ENCODE results near the gene ISOC2.

DNA sequence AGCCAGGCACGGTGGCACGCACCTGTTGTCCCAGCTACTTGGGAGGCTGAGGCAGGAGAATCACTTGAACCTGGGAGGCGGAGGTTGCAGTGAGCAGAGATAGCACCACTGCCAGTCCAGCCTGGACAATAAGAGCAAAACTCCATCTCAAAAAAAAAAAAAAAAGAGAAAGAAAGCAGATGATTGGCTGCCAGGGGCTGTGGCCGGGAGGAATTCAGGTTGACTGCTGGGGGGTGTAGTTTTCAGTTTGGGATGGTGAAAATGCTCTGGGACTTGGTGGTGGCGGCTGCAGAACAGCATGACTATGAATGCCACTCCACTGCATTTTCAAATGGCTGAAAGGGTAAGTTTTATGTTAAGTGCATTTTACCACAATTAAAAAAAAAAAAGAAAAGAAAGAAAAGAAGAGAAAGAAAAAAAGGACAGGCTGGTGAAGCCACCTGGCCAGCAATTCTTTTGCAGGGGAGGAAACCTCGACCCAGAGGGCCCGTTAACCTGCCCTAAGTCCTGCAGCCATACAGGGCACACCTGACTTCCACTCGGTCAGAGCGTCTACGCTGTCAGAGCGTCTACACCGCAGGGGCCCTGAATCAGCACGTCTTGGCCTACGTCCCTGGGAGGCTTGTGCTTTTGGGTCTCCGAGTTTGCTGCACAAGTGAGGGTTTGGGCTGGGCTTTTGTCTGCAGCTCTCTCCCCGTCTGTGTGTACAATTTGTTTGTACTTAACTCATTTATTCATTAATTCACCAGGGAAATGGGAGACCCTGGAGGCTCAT is 3.6 kb downstream of the ISOC2 start:
- TF ChIP-seq EZH2 (IDR thresholded peaks at IDR 0.05) (no peak), POLR2AphosphoS5 (IDR thresholded peaks at IDR 0.05; ENCODE audit: borderline replicate concordance, low read depth, low read length) (no peak)

Measured in SK-N-MC (cell line).